Fibroblast of skin of scalp (primary cell): ENCODE measurements around the gene PSMA7. TPM values are rescaled to one million over a fixed set of nuclear protein-coding genes. Genes with fewer than 3 reads are reported as not detected.

Experiments
- DNase-seq: peaks from one replicate; pipeline ENCODE4 v3.0.0-alpha.2; 2013
- polyA plus RNA-seq, 2 experiments: library from polyadenylated mRNA; unstranded; fragments of 120-200 nt; gene quantifications; one replicate each; pipeline ENCODE4 v1.2.1, GENCODE V29; 2013; ENCODE audit not compliant: insufficient read length in 2 of 2

Gene PSMA7
- 278 TPM for polyA plus RNA-seq (2013, experiment 1 of 2; ENCODE audit: insufficient read length)
- 277 TPM for polyA plus RNA-seq (2013, experiment 2 of 2; ENCODE audit: insufficient read length)

DNA sequence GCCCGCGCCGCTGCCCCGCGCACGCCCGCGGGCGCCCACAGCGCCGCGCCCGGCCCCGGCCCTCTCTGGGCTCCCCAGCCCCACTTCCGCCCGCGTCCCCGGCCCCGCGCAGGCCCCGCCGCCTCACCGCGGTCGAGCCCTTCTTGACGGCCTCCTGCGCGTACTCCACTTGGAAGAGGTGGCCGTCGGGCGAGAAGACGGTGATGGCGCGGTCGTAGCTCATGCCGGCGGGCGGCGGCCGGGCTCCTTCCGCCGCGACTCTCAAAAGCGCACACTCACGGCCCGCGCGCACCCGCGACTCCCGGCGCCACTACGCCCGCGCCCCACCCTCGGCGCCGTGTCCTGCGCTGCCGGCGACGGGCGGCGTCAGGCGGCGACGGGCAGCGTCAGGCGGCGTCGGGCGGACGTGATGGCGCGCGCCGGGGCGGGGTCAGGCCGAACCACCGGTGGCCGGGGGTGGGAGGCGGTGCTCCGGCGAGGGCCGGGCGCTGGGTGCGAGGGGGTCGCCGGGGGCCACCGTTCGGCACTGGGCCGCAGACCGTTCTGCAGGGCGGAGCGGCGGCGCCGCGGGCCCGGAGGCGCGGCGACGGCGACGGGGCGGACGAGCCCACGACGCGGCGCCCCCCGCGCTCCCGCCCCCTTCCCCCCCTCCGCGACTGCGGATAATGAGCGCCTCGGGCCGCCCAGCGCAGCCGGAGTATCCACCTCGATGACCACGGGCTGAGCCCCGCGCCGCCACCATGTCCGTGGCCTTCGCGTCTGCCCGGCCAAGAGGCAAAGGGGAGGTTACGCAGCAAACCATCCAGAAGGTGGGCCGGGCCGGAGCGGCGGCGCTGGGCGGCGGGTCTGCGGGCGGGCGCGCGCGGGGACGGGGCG, at the start of gene PSMA7, which contains the start of gene SS18L1:
Gene PSMA7 (minus strand): TSS at position 314 of the 876 bp plus-strand sequence. CDS start 91 bp downstream, at position 223.
Gene SS18L1 (plus strand): TSS at position 689 of the 876 bp plus-strand sequence. CDS start 52 bp downstream, at position 741.
- peak; percentile 92 for DNase-seq

- no peak for DNase-seq
Observed at GRCh38 chr20:62192635-62193034, 49.4 kb upstream of the PSMA7 start.

- no peak for DNase-seq
Observed at GRCh38 chr20:62191781-62192559, 48.8 kb upstream of the PSMA7 start.

- no peak for DNase-seq
Observed at GRCh38 chr20:62190639-62191411, 47.6 kb upstream of the PSMA7 start.

GRCh38 chr20:62186887-62187866, 44.0 kb upstream of the PSMA7 start:
- DNase-seq = peak; percentile 20

GRCh38 chr20:62186096-62186426, 42.9 kb upstream of the PSMA7 start:
- no peak for DNase-seq

DNA sequence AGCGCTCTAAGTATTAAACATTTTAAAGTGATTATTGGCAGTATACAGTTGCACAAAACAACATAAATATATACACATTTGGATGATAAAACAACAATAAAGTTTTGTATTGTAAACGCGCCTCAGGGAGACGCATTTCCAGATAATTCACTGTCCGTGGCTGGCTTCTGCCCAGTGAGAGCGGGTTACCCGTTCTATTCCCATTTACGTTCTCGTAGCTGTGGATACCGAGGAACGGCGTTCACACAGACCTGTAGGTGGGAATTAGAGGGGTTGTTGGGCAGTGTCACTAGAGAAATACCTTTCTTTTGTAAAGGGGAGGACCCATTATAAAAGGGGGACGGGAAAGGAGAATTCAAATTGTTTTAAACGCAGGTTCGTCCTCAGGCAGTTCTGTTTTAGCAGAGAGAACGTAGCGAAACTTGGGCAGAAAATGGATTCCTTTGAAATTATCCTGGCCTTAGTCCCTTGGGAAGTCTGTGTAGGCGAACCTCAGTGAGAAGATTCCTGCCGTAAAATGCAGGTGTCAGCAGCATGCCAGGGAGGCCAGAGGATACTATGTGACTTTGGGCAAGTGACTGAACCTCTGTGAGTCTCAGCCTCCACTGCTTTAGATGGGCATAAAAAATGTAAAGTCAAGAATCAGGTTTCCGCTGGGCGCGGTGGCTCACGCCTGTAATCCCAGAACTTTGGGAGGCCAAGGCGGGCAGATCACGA, 40.4 kb upstream of the PSMA7 start:
- no peak for DNase-seq

- DNase-seq = peak; percentile 96
Observed at GRCh38 chr20:62182469-62183425, 39.6 kb upstream of the PSMA7 start, which contains the start of gene MTG2. TSS of gene MTG2 (plus strand) at chr20:62183028. CDS start at chr20:62193421, 10,393 bp downstream.

DNA sequence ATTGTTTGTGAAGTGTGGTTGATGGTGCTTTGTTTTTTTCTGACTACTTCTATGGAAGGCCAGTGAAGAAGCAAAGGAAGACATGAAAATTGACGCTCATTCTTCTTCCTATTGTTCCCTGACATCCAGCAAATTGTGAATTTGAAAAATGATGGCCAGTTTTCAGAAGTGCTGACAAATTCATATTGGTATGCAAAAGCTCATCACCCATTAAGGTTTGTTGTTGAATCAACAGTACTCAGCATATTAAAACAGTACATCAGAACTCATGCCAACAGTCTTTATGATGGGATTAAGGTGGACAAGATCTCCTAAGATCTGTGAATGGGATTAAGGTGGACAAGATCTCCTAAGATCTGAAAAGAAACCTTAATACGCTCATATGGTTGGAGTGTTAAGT, 38.6 kb upstream of the PSMA7 start:
- no peak for DNase-seq

GRCh38 chr20:62179162-62179504, 35.9 kb upstream of the PSMA7 start:
- no peak for DNase-seq

DNA sequence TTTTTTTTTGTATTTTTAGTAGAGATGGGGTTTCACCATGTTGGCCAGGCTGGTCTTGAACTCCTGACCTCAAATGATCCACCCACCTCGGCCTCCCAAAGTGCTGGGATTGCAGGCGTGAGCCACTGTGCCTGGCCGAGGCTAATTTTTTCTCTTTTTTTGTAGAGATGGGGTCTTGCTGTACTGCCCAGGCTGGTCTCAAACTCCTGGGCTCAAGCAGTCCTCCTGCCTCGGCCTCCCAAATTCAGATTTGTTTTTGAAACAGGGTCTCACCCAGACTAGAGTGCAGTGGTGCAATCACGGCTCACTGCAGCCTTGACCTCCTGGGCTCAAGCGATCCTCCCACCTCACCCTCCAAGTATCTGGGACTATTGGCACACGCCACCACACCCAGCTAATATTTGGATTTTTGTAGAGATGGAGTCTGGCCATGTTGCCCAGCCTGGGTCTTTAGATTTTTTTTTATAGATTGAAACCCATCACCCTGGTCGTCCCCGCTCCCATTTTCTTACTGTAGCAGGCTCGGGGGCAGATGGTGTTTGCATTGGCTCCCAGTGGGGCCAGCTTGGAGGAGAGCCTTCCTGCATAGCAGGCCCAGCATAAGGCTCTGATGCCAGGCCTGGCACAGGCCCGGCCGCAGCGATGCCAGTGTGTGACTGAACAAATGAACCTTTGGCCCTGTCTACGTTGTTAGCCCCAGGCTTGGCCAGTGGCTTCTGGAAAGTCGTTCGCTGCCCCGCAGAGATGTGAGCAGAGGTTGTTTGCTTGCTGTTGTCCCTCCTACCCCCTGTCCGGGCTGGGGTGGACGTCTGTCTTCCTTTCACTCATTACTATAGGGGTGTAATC, 35.3 kb upstream of the PSMA7 start:
- DNase-seq = no peak

GRCh38 chr20:62177307-62177706, 34.1 kb upstream of the PSMA7 start:
- no peak for DNase-seq

- no peak for DNase-seq
Observed at GRCh38 chr20:62176866-62177265, 33.7 kb upstream of the PSMA7 start.

GRCh38 chr20:62175711-62176110, 32.5 kb upstream of the PSMA7 start:
- no peak for DNase-seq

GRCh38 chr20:62174870-62175624, 31.9 kb upstream of the PSMA7 start:
- no peak for DNase-seq

- no peak for DNase-seq
Observed at GRCh38 chr20:62174021-62174804, 31.0 kb upstream of the PSMA7 start.

DNA sequence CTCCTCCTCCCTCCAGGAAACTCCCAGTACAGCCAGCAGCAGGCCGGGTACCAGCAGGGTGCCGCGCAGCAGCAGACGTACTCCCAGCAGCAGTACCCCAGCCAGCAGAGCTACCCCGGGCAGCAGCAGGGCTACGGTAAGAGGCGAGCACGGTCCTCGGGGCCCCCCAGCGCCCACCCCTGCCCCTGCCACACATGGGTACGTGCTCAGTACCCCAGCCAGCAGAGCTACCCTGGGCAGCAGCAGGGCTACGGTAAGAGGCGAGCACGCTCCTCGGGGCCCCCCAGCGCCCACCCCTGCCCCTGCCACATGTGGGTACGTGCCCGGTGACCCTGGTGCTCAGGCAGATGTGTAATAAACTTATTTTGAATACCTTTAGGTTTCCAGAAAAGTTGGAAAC, 29.5 kb upstream of the PSMA7 start:
- no peak for DNase-seq
